SH-SY5Y (cell line): ENCODE measurements around the gene BAIAP2L2.

Experiments
- GATA2 ChIP-seq: IDR thresholded peaks from 2 replicates; pipeline ENCODE4 v1.6.1; 2011; ENCODE audit warnings: mild to moderate bottlenecking, low read depth, low read length
- GATA3 ChIP-seq: IDR thresholded peaks from 2 replicates; pipeline ENCODE4 v1.6.1; 2011; ENCODE audit warnings: low read depth, mild to moderate bottlenecking, low read length, moderate library complexity

BAIAP2L2 gene, protein sequence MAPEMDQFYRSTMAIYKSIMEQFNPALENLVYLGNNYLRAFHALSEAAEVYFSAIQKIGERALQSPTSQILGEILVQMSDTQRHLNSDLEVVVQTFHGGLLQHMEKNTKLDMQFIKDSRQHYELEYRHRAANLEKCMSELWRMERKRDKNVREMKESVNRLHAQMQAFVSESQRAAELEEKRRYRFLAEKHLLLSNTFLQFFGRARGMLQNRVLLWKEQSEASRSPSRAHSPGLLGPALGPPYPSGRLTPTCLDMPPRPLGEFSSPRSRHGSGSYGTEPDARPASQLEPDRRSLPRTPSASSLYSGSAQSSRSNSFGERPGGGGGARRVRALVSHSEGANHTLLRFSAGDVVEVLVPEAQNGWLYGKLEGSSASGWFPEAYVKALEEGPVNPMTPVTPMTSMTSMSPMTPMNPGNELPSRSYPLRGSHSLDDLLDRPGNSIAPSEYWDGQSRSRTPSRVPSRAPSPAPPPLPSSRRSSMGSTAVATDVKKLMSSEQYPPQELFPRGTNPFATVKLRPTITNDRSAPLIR

DNA sequence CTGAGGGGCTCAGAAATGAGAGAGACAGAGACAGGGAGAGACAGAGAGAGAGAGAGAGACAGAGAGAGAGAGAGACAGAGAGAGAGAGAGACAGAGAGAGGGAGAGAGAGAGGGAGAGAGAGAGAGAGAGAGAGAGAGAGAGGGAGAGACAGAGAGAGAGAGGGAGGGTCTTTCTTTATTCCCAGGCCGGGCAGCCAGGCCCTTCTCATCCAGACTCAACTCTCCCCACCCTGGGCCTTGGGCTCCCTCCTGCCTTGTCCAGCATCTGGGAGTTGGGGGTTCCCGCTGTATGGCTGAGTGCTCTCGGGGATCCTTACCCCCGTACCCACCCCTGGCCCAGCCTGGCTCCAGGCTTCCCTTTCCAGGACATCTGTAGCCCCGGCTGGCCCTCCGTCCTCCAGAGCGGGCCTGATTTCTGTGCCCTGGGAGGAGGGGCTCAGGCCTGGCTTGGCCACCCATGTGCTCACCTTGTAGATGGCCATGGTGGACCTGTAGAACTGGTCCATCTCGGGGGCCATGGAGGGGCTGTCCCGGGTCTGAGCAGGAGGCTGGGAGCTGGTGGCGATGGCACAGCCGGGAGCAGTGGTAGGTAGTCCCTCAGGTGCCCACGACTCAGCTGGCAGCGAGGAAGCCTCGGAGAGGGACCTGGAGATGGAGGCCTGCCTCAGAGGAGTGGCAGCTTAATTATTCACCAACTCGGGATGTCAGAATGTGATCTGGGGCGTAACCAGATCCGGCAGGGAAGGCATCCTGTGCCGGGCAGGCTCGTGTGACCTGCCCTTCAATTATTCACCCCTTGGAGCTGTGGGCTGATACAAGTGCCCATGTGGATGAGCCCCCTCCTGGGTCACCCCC lies at the start of gene BAIAP2L2:
TSS of gene BAIAP2L2 (minus strand) at position 677 of the 855 bp plus-strand sequence. CDS start at position 518, 159 bp downstream.
- no peak for TF ChIP-seq GATA2
- TF ChIP-seq GATA3: no peak

DNA sequence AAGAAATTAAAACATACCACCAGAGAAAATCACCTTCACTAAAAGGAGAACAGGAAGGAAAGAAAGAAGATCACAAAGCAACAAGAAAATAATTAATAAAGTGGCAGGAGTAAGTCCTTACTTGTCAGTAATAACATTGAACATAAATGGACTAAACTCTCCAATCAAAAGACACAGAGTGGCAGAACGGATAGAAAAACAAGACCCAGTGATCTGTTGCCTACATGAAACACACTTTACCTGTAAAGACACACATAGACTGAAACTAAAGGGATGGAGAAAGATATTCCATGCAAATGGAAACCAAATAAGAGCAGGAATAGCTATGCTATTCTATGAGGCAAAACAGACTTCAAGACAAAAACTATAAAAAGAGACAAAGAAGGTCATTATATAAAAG lies 45.2 kb upstream of the BAIAP2L2 start:
- TF ChIP-seq GATA2 (no peak), GATA3 (no peak)

DNA sequence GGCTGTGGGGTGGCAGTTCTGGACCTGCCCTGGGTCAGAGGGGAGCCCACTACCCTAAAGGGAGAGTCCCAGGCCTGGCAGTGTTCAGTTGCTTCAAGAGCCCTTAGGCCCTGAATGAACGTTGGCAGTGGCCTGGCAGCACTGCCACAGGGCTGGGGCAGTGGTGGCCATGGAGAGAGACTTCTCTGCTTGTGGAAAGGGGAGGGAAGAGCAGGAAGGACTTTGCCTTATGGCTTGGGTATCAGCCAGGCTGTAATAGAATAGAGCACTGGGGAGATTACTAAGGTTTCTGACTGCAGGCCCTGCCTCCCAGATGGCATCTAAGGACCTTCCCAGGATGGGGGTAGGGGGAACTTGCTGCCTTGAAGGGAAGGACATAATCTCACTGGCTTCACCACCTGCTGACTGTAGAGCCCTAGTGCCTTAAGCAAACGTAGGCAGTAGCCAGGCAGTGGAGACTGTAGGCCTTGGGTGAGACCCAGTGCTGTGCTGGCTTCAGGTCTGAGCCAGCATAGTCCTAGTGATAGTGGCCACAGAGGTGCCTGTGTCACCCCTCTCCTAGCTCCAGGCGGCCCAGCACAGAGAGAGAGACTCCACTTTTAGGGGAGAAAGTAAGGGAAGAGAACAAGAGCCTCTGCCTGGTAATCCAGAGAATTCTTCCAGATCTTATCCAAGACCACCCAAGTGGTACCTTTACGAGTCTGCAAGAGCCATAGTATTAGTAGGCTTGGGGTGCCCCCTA lies 43.5 kb upstream of the BAIAP2L2 start:
- TF ChIP-seq GATA2 (no peak), GATA3 (no peak)

DNA sequence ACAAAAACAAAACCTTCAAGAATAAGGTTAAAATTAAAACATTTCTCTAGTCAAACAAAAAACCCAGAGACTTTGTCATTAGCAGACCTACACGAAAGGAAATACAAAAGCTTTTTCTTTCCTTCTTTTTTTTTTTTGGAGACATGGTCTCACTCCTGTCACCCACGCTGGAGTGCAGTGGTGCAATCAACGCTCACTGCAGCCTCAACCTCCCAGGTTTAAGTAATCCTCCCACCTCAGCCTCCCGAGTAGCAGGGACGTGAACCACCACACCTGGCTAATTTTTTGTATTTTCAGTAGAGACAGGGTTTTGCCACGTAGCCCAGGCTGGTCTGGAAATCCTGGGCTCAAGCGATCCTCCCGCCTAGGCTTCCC lies 40.6 kb upstream of the BAIAP2L2 start:
- TF ChIP-seq GATA3: no peak

DNA sequence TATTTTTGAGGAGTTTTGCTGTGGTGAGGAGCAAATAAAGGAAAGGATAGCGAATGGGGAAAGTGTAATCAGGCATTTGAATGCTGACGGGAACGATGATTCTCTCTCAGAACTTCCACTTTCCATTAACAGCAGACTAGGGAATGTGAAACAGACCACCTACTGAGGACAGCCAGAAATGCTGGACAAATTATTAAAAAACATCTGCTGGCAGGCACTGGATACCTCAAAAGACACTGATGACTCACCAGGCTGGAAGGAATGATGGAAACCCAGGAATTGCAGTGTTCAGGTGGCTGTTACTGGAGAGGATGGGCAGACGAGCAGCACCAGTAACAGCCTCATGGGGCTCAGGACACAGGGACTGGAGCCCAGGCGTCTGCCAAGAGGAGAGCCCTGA lies 37.8 kb upstream of the BAIAP2L2 start:
- TF ChIP-seq GATA3 (no peak), GATA2 (no peak)

DNA sequence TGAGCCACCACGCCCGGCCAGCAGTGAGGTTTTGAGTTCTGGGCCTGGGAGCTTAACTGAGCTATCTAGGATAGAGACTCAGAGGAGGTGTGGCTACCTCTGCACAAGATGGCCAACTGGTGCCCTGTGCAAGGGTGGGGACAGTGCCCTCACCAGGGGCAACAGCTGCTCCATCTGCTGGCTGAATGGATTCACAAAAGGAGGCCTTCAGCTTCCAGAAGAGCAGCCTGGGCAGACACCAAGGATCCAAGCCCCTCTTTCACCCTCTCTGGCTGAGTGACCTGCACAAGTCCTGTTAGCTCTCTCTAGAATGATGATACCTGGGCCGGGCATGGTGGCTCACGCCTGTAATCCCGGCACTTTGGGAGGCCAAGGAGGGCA lies 33.5 kb upstream of the BAIAP2L2 start:
- TF ChIP-seq GATA3 (no peak), GATA2 (no peak)

DNA sequence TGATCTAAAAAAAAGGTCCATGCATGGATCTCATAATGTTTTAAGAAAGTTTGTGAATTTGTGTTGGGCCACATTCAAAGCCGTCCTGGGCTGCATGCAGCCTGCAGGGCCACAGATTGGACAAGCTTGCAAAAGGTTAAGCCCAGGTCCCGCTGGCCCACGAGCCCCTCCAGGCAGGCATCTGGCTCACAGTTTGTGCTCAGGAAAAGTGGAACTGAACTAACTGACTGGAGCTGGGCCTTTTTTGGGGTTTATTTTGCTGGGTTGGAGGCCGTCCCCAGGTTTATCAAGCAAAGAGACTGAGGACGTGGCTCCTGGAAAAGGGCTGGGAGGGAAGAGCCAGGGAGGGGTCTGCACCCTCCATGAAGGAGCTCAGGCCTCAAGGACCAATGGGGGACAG lies 32.1 kb upstream of the BAIAP2L2 start:
- no peak for TF ChIP-seq GATA3
- TF ChIP-seq GATA2: no peak

DNA sequence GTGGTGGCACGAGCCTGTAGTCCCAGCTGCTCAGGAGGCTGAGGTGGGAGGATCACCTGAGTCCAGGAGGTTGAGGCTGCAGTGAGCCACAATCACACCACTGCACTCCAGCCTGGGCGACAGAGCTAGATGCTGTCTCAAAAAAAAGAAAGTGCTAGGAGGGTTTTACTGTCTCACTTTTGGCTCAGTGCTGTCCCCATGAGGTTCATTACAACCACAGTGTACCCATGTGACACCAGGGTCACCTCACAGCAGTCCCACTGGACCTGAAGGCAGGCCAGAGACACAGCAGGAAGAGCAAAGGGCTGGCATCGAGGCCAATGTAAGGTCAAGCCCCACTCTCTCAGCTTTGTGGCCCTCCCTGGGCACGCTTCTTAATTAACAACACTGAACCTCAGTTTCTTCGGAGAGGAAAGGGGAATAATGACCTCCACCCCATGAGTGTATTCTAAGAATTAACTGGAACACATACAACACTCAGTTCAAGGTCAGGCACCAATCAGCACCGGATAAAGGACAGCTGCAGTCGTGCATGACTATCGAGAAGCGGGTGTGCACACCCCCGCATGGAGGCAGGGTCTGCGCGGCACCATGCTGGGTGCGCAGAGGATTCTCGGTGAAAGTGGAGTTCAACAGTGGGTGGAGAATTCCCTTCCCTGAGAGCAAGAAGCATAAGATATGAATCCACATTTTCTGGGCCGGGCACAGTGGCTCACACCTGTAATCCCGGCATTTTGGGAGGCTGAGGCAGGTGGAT lies 30.9 kb upstream of the BAIAP2L2 start:
- no peak for TF ChIP-seq GATA2
- TF ChIP-seq GATA3: no peak

DNA sequence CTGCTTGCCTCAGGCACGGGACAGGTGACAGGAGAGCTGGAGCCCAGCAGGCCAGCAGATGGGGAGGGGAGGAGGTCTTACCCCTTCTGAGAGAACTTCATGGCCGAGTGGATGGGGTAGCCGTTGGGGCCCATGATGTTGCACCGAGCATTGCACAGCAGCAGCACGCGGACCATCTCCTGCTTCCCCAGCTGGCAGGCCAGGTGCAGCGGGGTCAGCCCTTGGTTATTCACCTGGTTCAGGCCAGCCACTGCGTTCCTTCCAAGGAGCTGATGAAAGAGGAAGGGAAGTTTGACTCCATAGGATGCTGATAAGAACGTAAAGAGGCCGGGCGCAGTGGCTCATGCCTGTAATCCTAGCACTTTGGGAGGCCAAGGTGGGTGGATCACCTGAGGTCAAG lies 29.4 kb upstream of the BAIAP2L2 start:
- TF ChIP-seq GATA2: no peak
- TF ChIP-seq GATA3: no peak

DNA sequence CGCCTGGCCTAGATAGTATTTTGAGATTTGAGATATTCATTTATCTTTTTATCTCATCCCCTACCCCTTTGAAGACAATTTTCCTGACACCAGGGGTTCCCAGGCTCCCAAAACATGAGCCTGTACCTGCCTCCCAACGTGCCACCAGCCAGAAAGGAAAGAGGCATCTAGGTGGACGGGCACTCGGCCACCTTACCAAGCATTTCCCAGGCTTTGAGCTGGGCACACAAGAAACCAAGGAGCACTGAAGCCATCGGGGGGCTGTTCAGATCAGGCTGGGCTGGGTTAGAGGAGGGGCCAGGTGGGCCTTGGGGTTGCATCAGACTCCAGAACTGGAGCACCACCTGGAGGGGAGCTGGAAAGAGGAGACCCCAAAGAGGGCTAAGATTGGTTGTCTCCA lies 28.5 kb upstream of the BAIAP2L2 start:
- TF ChIP-seq GATA3: no peak
- TF ChIP-seq GATA2: no peak

DNA sequence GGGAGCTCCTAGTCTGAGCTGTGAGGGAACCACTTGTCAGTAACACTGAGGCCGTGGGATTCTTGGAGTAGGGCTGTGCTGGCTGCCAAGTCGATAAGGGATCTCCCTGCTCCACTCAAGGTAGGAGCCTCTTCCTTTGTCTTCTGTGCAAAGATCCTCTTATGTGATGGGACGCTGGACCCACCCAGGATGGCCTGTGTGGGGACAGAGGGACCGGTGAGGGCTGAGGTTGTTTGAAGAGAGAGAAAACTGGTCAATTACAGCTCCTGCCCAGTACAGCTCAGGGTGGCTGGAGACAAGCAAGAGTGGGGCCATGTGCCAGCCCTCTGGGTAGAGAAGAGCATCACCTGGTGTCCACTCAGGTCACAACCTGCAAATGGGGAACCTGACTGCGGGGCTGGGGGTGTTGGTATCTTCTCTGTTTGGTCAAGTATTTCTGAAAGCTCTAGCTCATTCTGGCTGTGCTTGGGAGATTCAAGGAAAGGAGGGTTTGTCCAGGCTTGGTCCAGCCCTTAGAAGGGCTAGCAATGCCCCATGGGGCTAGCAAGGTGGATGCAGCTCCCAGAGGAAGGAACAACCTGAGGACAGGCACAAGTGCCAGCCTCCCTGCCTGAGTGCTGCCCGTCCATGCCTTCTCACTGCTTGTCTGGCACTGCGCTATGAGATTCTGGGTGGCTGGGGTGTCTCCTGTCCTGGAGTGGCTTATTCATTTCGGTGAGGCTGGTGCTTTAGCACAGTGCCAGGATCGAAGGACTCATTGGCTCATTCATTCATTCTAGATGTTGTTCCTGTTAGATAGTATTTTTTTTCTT lies 27.6 kb upstream of the BAIAP2L2 start:
- TF ChIP-seq GATA2 (no peak), GATA3 (no peak)

DNA sequence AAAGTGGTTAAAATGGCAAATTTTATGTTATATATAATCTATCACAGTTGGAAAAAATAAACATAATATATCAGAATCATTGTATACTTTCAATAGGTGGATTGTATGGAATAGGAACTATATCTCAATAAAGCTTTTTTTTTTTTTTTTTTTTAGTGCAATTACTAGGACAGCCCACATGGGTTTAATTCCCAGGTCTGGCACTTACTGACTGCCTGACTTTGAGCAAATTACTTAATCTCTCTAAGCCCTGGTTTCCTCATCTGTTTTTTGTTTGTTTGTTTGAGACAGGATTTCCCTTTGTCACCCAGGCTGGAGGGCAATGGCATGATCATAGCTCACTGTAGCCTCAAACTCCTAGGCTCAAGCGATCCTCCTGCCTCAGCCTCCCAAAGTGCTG lies 26.1 kb upstream of the BAIAP2L2 start:
- TF ChIP-seq GATA2 (no peak), GATA3 (no peak)
